WTC11 (cell line): ENCODE results near the gene RCBTB2. TPM values are rescaled to one million over a fixed set of nuclear protein-coding genes. Genes with fewer than 3 reads are reported as not detected.

Experiments
- ATAC-seq: fragments of 200-7000 bp; cut with Tn5 transposase; 2 replicates; pipeline ENCODE4 v1.10.0; 2021; ENCODE audit warnings: mild to moderate bottlenecking, moderate library complexity
- CTCF ChIA-PET: fragments of 300-600 bp; sonication (Branson Sonifier 250); formaldehyde crosslinking; loops from one replicate; lab custom pipeline; 2021; ENCODE audit warnings: antibody characterized with exemption; lab: Charles Lee
- POLR2A ChIA-PET: fragments of 350-600 bp; sonication (Branson Sonifier 250); formaldehyde crosslinking; loops from one replicate; lab custom pipeline; 2021; ENCODE audit warnings: antibody characterized with exemption; lab: Charles Lee
- DNase-seq: peaks from one replicate; pipeline ENCODE4 v3.0.0; 2021; ENCODE audit warnings: low spot score
- H3K27ac Mint-ChIP-seq: 2 replicates; pipeline ENCODE4 v1.8.0; 2021; ENCODE audit warnings: mixed read lengths
- H3K27me3 Mint-ChIP-seq: 2 replicates; pipeline ENCODE4 v1.8.0; 2021; ENCODE audit warnings: low read depth, mild to moderate bottlenecking, moderate library complexity, mixed read lengths
- H3K36me3 Mint-ChIP-seq: 2 replicates; pipeline ENCODE4 v1.8.0; 2021; ENCODE audit warnings: mixed read lengths
- H3K4me1 Mint-ChIP-seq: 2 replicates; pipeline ENCODE4 v1.8.0; 2022; ENCODE audit warnings: mixed read lengths
- H3K4me3 Mint-ChIP-seq: 2 replicates; pipeline ENCODE4 v1.8.0; 2021; ENCODE audit warnings: mild to moderate bottlenecking, moderate library complexity, mixed read lengths
- H3K9me3 Mint-ChIP-seq: 2 replicates; pipeline ENCODE4 v1.8.0; 2021; ENCODE audit warnings: mixed read lengths
- AR ChIP-seq: fragments of 250-450 bp; sonication (Bioruptor Pico); IDR thresholded peaks from 2 replicates; pipeline ENCODE4 v1.9.0; 2021; ENCODE audit warnings: mild to moderate bottlenecking
- E2F1 ChIP-seq: sonication (generic); formaldehyde crosslinking; IDR thresholded peaks from 2 replicates; pipeline ENCODE4 v1.8.0; 2022; ENCODE audit warnings: mild to moderate bottlenecking, missing genetic modification reagents
- KAT7 ChIP-seq: sonication (generic); formaldehyde crosslinking; IDR thresholded peaks from 2 replicates; pipeline ENCODE4 v1.8.1; 2023; ENCODE audit warnings: missing genetic modification reagents, mild to moderate bottlenecking, borderline replicate concordance
- NFYB ChIP-seq: sonication (generic); formaldehyde crosslinking; conservative IDR thresholded peaks from 2 replicates; pipeline ENCODE4 v1.8.0; 2022; ENCODE audit warnings: low read depth, missing genetic modification reagents
- NR1H2 ChIP-seq: sonication (generic); formaldehyde crosslinking; IDR thresholded peaks from 2 replicates; pipeline ENCODE4 v1.9.0; 2021; ENCODE audit warnings: mild to moderate bottlenecking, moderate library complexity, missing genetic modification reagents
- RELA ChIP-seq: sonication (generic); formaldehyde crosslinking; IDR thresholded peaks from 2 replicates; pipeline ENCODE4 v1.8.1; 2022; ENCODE audit warnings: missing genetic modification reagents, mild to moderate bottlenecking, borderline replicate concordance
- SP1 ChIP-seq: sonication (generic); formaldehyde crosslinking; conservative IDR thresholded peaks from 2 replicates; pipeline ENCODE4 v1.8.1; 2022; ENCODE audit warnings: missing genetic modification reagents
- TCF7 ChIP-seq: sonication (generic); formaldehyde crosslinking; IDR thresholded peaks from 2 replicates; pipeline ENCODE4 v1.8.0; 2022; ENCODE audit warnings: mild to moderate bottlenecking, low read depth, missing genetic modification reagents, moderate library complexity
- ZBTB21 ChIP-seq: sonication (generic); formaldehyde crosslinking; IDR thresholded peaks from 2 replicates; pipeline ENCODE4 v1.8.1; 2023; ENCODE audit warnings: mild to moderate bottlenecking, missing genetic modification reagents, borderline replicate concordance
- ZNF121 ChIP-seq: sonication (generic); formaldehyde crosslinking; IDR thresholded peaks from 2 replicates; pipeline ENCODE4 v1.8.0; 2023; ENCODE audit warnings: missing genetic modification reagents
- ZNF232 ChIP-seq: sonication (generic); formaldehyde crosslinking; IDR thresholded peaks from 2 replicates; pipeline ENCODE4 v1.8.0; 2022; ENCODE audit warnings: mild to moderate bottlenecking, missing genetic modification reagents
- ZNF512 ChIP-seq: sonication (generic); formaldehyde crosslinking; IDR thresholded peaks from 2 replicates; pipeline ENCODE4 v1.8.1; 2022; ENCODE audit warnings: missing genetic modification reagents, borderline replicate concordance
- total RNA-seq: library from RNA; stranded (reverse); gene quantifications from 3 replicates; pipeline ENCODE4 v1.2.3, GENCODE V29; 2021
- TF ChIP-seq, protein P1 (sequence below): fragments of 200-600 bp; IDR thresholded peaks from 2 replicates; pipeline ENCODE4 v1.8.0; 2022; ENCODE audit warnings: antibody characterized with exemption
- TF ChIP-seq, protein P2 (sequence below): sonication (generic); formaldehyde crosslinking; IDR thresholded peaks from 2 replicates; pipeline ENCODE4 v1.8.0; 2023; ENCODE audit warnings: missing genetic modification reagents, mild to moderate bottlenecking, borderline replicate concordance

The RCBTB2 gene
- total RNA-seq, 1 experiment from 2014 or later, result 6.6 TPM

DNA sequence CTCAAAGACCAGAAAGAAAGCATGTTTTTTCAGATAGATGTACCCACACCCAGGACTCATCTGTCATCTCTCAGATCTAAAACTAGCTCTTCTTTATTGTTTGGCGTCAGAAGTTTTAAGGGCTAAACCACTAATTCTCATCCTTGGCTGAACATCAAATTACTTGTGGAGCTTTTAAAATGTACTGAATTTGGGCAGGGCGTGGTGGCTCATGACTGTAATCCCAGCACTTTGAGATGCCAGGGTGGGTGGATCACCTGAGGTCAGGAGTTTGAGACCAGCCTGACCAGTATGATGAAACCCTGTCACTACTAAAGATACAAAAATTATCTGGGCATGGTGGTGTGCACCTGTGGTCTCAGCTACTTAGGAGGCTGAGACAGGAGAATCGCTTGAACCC is 47.4 kb downstream of the RCBTB2 start:
- peaks cover 22% of the 10 kb centered on the region for H3K36me3 Mint-ChIP-seq
- DNase-seq, result no peak
- TF ChIP-seq ZBTB21, result no peak
- TF ChIP-seq KAT7 (CRISPR knock-in tag), result no peak
- TF ChIP-seq TCF7 (CRISPR knock-in tag), result no peak
- TF ChIP-seq ZNF512, result no peak
- TF ChIP-seq SP1 (CRISPR knock-in tag), result no peak
- no peak for TF ChIP-seq ZNF232 (CRISPR knock-in tag)
- TF ChIP-seq NFYB (CRISPR knock-in tag), result no peak
- TF ChIP-seq RELA (CRISPR knock-in tag), result no peak
- TF ChIP-seq, protein P1, sequence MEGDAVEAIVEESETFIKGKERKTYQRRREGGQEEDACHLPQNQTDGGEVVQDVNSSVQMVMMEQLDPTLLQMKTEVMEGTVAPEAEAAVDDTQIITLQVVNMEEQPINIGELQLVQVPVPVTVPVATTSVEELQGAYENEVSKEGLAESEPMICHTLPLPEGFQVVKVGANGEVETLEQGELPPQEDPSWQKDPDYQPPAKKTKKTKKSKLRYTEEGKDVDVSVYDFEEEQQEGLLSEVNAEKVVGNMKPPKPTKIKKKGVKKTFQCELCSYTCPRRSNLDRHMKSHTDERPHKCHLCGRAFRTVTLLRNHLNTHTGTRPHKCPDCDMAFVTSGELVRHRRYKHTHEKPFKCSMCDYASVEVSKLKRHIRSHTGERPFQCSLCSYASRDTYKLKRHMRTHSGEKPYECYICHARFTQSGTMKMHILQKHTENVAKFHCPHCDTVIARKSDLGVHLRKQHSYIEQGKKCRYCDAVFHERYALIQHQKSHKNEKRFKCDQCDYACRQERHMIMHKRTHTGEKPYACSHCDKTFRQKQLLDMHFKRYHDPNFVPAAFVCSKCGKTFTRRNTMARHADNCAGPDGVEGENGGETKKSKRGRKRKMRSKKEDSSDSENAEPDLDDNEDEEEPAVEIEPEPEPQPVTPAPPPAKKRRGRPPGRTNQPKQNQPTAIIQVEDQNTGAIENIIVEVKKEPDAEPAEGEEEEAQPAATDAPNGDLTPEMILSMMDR, result no peak
- TF ChIP-seq ZNF121, result no peak
- TF ChIP-seq NR1H2 (CRISPR knock-in tag), result no peak
- no peak for TF ChIP-seq E2F1 (CRISPR knock-in tag)
- TF ChIP-seq, all 79 proteins: peak for 0
- CTCF ChIA-PET, result interaction anchor here (1.1 kb wide), 1 partner anchor 284 kb away, joined by 4 read pairs; no protein-coding TSS in a partner anchor
- POLR2A ChIA-PET, result no interaction called here
- Mint-ChIP-seq H3K27ac (no peak overlapping the region), H3K9me3 (peaks cover 13% of the 10 kb centered on the region), H3K4me3 (no peak overlapping the region), H3K27me3 (no peaks in the 10 kb centered on the region), H3K4me1 (no peaks in the 10 kb centered on the region)
- no peak for ATAC-seq

GRCh38 chr13:48483575-48483974 is 49.3 kb downstream of the RCBTB2 start:
- Mint-ChIP-seq H3K9me3 (peaks cover 13% of the 10 kb centered on the region), H3K27me3 (no peaks in the 10 kb centered on the region), H3K27ac (no peak overlapping the region), H3K4me3 (no peak overlapping the region), H3K4me1 (no peaks in the 10 kb centered on the region), H3K36me3 (peaks cover 14% of the 10 kb centered on the region)
- TF ChIP-seq TCF7 (CRISPR knock-in tag) (no peak), AR (no peak)
- TF ChIP-seq, protein P2, sequence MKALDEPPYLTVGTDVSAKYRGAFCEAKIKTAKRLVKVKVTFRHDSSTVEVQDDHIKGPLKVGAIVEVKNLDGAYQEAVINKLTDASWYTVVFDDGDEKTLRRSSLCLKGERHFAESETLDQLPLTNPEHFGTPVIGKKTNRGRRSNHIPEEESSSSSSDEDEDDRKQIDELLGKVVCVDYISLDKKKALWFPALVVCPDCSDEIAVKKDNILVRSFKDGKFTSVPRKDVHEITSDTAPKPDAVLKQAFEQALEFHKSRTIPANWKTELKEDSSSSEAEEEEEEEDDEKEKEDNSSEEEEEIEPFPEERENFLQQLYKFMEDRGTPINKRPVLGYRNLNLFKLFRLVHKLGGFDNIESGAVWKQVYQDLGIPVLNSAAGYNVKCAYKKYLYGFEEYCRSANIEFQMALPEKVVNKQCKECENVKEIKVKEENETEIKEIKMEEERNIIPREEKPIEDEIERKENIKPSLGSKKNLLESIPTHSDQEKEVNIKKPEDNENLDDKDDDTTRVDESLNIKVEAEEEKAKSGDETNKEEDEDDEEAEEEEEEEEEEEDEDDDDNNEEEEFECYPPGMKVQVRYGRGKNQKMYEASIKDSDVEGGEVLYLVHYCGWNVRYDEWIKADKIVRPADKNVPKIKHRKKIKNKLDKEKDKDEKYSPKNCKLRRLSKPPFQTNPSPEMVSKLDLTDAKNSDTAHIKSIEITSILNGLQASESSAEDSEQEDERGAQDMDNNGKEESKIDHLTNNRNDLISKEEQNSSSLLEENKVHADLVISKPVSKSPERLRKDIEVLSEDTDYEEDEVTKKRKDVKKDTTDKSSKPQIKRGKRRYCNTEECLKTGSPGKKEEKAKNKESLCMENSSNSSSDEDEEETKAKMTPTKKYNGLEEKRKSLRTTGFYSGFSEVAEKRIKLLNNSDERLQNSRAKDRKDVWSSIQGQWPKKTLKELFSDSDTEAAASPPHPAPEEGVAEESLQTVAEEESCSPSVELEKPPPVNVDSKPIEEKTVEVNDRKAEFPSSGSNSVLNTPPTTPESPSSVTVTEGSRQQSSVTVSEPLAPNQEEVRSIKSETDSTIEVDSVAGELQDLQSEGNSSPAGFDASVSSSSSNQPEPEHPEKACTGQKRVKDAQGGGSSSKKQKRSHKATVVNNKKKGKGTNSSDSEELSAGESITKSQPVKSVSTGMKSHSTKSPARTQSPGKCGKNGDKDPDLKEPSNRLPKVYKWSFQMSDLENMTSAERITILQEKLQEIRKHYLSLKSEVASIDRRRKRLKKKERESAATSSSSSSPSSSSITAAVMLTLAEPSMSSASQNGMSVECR (CRISPR knock-in tag), result no peak
- no peak for DNase-seq
- CTCF ChIA-PET, result no interaction called here
- no peak for ATAC-seq
- POLR2A ChIA-PET, result no interaction called here
